Midbrain (tissue), 1 donor: ENCODE results near the gene TTLL6.

ENCODE experiments used
- DNase-seq: peaks from one replicate; lab custom pipeline; 2025; lab: John Stamatoyannopoulos, UW

TTLL6 gene

DNA sequence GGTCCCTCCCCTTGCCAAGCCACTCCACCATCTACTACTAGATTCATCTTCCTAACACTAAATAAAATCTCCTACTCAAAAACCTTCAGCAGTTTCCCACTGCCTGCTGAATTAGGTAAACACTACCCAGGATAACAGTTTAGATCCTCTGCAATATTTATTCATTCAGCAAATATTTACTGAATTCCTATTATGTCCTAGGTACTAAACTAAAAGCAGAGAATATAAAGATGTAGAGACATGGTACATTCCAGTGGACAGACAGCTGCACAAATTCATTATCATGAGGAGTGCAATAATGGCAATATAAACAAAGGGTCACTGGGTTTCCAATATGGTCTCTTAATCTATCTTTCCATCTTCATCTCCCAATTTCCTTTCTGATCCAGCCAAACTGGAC, 57.7 kb downstream of the TTLL6 start:
- no peak for DNase-seq

- DNase-seq, result no peak
Measured at GRCh38 chr17:48757524-48757961, 59.5 kb downstream of the TTLL6 start.

GRCh38 chr17:48756830-48757251, 60.2 kb downstream of the TTLL6 start:
- DNase-seq, result no peak

- no peak for DNase-seq
Measured at GRCh38 chr17:48755356-48755755, 61.7 kb downstream of the TTLL6 start.

- no peak for DNase-seq
Measured at GRCh38 chr17:48754500-48755261, 62.3 kb downstream of the TTLL6 start.

DNA sequence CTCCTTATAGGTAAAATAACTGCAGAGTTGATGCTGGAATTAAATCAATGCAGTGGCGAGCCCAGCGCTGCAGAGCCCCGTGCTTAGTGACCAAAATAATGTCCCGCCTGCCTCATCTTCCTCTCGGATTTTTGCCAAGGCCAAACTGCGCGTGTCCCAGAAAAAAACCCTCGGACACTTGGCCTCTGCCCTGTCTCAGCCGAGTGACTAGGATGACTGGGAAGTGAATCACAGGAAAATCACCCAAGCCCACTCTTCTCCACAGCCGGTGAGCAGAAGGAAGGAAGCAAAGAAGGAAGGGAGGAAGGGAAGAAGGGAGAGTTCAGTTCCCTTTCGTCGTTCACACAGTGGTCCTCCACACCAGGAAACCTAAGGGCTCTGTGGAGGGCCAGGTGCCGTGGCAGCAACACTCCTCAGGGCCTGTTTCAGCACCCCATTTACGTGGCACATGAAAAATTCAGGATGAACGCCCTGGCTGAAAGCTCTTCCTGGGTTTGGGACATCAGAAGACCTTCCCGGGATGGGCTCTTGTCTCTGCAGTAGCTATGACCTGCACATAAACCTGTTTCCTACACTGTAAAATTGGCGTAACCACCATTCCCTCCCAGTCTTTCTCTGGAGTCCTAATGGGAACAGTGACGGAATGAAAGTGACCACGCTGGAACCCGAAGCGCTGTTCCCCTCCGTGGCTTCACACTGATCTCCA, 63.1 kb downstream of the TTLL6 start:
- DNase-seq, result no peak

- DNase-seq, result no peak
Measured at GRCh38 chr17:48752399-48753288, 64.4 kb downstream of the TTLL6 start.

DNA sequence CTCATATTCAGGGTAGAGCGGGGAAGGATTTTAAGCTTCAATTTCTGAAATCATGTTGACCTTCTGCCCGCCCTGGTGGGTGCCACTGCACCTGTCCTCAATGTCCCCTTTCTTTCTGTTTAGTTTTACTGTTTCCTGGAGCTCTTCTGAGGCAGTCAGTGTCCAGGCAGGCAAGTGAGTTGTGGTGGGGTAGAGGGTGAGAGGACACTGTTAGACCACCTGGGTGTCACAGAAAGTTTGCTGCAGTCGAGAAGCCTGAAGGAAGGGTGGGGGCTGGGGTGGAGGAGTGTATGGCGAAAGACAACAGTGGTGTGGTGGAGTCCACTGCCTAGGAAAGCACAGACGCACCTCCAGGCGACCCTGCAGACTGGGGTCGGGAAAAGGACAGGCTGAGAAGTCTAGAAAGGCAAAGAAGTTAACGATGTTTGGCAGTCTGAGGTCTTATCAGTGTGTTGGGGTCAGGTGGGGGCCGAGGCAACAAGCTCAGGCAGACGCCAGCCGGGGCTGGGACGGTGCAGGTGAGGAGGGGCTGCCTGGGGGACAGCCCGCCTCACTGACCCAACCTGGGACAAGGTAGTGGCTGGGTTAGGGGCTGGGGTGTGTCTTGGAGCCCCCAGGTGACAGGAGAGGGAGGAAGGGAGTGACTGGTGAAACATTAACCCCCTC, 65.2 kb downstream of the TTLL6 start:
- no peak for DNase-seq

DNA sequence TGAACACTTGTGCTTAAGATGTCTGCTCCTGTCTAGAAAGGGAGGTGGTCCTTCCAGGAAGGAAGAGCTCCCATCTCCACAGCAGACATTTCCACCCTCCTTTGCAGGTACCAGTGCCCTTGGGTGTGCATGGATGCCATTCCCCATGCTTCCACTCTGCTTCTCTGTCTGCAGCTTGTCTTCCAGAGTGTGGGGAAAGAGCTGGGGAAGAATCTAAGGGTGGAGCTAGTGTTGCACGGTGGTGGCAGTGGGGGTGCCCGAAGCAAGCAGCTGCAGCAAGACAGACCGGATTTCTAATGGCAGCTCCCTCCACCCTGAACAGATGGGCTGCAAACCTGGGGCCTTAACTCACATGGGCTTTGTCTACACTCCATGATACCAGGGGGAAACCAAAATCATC, 65.9 kb downstream of the TTLL6 start:
- no peak for DNase-seq

DNA sequence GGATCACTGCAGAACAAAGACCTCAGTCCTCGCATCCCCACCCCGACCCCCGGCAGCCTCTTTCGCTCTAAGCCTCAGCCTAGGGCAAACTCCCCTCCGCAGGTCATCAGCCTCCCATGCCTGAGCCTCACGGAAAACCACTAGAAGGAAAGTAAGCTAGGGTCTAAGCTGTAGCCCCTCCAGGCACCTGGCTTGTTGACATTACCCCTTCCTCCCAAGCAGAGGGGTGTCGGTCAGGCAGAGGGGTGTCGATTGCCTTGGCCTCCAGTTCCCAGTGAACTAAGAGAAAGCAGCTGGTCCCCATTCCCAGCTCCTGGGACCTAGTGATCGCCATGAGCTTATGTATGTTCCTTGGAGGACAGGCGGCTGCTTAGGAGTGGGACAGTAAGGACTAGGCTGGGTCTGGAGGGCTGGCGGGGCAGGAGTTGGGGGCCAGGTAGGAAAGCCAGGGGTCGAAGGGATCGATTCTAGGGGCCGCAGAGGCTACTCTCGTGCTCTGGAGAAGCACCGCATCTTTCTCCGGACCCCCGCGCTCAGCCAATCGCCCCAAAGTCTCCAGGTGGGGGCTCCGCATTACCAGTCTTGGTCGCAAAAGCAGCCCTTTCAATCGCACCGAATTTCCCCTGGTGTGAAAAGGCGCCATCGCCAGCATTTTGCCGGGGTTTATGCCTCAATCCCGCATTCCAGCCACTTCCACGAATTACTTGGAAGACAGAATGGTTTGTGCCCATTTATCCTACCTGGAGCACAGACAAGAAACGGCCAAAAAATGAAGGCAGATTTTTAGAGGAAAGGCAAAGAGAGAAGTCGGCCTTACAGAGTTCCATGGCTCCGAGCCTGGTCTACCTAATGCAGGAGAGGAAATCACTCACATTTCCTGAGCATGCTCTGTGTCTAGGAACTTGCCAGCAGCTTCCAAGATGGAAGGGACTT, 67.1 kb downstream of the TTLL6 start:
- no peak for DNase-seq

DNA sequence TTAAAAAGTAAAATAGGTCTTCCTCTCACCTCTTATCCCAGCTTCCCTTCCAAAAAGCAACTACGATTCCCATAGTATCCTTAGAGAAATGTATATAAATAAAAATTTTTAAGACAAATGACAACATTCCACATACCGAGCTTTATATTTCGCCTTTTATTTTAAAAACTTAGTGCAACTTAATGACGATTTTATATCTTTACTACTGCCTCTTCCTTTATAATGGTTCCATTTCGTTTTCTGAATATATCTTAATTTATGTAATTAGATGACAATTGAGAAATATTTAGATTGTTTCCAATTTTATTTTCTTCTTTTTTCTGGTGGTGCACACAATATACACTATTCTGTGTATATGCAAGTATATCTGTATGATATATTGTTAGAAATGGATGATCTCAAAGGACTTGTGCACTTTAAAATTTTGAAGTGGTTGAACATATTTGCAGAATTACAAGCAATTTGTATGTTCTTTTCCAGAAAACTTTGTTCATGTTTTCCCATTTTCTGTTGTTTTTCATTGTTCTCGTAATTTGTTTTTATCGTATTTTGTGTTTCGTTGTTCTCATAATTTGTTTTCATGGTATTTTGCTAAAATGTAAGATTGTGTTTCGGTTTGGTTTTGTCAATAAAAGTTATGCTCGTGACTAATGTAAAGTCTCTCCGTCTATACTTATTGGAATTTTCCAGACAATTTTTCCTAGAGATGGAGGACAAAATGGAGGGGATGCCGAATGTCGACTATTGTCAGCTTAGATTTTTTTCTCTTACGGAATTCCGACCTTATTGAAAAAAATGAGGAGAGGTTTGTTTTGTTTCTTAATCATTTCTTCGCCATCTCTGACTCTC, 68.1 kb downstream of the TTLL6 start:
- DNase-seq, result no peak

- DNase-seq, result no peak
Measured at GRCh38 chr17:48747445-48748363, 69.3 kb downstream of the TTLL6 start.

DNA sequence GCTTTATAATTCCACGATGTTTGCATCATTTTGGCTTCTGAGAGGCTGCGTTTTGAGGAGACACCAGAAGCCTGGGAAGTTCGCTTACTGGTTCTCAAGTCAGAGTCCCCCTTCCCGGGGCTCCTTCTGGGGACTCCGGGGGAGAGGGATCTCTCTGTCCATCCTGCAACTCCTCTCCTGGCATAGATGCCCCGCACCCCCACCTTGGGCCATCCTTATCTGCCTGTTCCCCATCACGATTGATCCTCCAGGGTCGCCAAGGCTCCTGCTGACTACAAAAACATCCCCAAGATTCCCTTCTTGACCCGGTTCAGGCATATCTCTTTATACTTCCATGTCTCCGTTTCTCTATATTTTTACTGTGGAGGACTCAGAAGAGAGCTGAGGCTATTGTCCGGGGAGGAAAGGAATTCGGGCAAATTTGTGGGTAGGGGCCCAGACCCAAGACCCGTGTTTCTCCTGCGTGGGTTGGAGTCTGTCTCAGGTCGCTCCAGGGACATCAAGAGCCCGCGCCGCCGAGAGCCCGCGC, 70.0 kb downstream of the TTLL6 start:
- no peak for DNase-seq

GRCh38 chr17:48745381-48746275, 71.4 kb downstream of the TTLL6 start:
- DNase-seq, result no peak

DNA sequence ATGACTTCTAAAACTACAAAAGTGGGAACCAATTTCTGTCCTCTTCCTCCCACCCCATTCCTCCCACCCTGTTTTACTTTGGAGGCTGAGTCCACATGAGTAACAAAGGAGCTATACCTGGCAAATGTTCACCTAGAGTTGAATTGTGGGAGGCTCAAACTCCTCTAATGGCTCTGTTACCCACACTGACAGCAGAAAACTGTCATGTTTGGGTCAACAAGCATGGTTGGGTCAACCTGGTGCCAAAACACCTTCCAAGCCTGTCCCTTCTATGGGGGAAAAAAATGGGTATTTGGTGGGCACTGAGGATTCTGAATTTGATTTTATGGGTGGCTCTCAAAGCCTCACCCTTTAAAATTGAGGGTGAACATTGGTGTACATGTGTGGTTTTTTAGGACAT, 76.5 kb downstream of the TTLL6 start:
- DNase-seq, result no peak

- no peak for DNase-seq
Measured at GRCh38 chr17:48738803-48739526, 78.1 kb downstream of the TTLL6 start.

DNA sequence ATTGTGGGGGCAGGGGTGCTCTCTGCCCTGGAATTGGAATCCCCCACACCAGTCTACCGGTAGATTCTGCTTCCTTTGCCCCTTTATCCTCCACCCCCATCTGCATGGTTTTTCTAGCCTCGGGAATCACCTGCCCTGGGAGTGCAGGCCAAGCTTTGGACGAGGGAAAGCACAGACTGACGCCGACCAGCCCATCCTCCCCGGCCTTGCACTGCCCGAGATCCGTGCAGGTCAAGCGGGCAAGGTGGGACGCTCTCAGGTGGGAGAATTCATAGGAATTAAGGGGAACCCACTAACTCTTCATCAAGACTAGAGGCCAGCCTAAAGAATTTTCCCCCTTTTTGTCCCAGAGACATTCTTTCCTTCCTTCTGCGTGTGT, 78.6 kb downstream of the TTLL6 start:
- no peak for DNase-seq
